Astrocyte (in vitro differentiated cells and primary cell): ENCODE results near the gene KCNQ5.

Source experiments
- CTCF ChIP-seq: IDR thresholded peaks from 2 replicates; pipeline ENCODE4 v1.5.1; 2011; ENCODE audit warnings: low read depth, mild to moderate bottlenecking, inconsistent platforms, low read length, moderate library complexity; ENCODE audit not compliant: insufficient read depth
- EZH2 ChIP-seq: IDR thresholded peaks from 2 replicates; pipeline ENCODE4 v1.6.1; 2012; ENCODE audit warnings: mild to moderate bottlenecking, low read length, inconsistent platforms; ENCODE audit not compliant: insufficient read depth

- TF ChIP-seq CTCF (no peak), EZH2 (no peak)
These were observed 547.2 kb downstream of the KCNQ5 start for GRCh38 chr6:73169111-73169510.
